ENCODE data around the gene VEZF1. TPM values are rescaled to one million over a fixed set of nuclear protein-coding genes. Genes with fewer than 3 reads are reported as not detected.

VEZF1 gene
- total RNA-seq, 1 experiment from 2014 or later = 50.9 TPM

DNA sequence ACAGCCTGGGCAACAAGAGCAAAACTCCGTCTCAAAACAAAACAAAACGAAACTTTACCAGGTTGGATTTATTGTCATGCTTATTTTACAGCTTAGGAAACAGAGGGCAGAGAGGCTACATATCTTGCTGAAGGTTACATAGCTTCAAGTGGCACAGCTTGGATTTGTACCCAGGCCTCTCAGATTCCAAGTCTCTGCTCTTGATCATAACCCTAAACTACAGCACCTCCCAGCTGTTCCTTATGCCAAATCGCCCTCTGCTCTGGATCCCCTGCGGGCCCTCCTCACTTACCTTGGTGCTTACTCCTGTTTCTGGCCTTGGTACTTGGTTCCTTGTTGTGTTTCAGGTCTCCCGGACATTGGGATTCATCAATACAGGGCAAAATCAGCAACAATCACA, 21.2 kb downstream of the VEZF1 start:
- no peaks in the 10 kb centered on the region for H4K20me1 ChIP-seq (ENCODE audit: insufficient read depth)
- no peaks in the 10 kb centered on the region for H3K4me1 ChIP-seq (replicated peaks; ENCODE audit: insufficient read depth)
- POLR2A ChIA-PET (ENCODE audit: unreplicated experiment) = no interaction called here
- TF ChIP-seq CTCF (conservative IDR thresholded peaks at IDR 0.05) (no peak), EZH2 (IDR thresholded peaks at IDR 0.05; ENCODE audit: low read depth) (no peak)
- DNase-seq = no peak
- no peak overlapping the region for H3K27ac ChIP-seq
- H3K27me3 ChIP-seq (ENCODE audit: insufficient read depth, low read depth) = no peaks in the 10 kb centered on the region
- BruUV-seq (replicated peaks) = no TSS peak
- intact Hi-C loops (cut with micrococcal nuclease; ENCODE audit: unreplicated experiment) = no loop called here
- H3K9me2 ChIP-seq (ENCODE audit: insufficient read depth) = no peaks in the 10 kb centered on the region
- H3F3A ChIP-seq (ENCODE audit: insufficient read depth, low read depth) = peaks cover 15% of the 10 kb centered on the region; the same call in 1 of the 2 replicates
- H3K9me3 ChIP-seq (ENCODE audit: insufficient read depth, low read depth) = no peaks in the 10 kb centered on the region
- no peaks in the 10 kb centered on the region for H3K79me2 ChIP-seq (ENCODE audit: low read depth)
- no peak overlapping the region for H3K4me3 ChIP-seq
- CTCF ChIA-PET = no interaction called here
- H3K4me2 ChIP-seq = no peak overlapping the region
- H2AFZ ChIP-seq = no peak overlapping the region
- H3K36me3 ChIP-seq (ENCODE audit: low read depth) = no peaks in the 10 kb centered on the region

DNA sequence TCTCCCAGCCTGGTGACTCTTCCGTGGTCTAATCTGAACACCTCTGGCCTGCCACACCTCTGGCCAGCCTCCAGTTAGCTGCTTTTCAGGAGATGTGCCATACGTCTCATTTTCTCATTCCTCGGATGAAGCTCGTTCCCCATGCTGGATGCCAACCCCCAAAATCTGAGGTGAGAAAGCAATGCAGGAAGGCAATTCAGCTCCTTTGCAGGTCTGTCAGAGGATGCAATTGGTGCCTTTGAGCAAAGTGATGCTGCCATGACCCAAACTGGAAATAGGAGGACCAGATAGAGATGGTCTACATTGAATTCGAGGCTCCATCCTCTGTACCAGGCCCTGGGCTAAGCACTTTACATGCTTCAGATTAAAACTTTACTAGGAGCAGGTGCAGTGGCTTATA, 21.8 kb downstream of the VEZF1 start:
- Histone ChIP-seq H3K27ac (no peak overlapping the region), H3K36me3 (ENCODE audit: low read depth) (no peaks in the 10 kb centered on the region), H4K20me1 (ENCODE audit: insufficient read depth) (no peaks in the 10 kb centered on the region), H3K4me2 (no peak overlapping the region), H2AFZ (no peak overlapping the region), H3F3A (ENCODE audit: insufficient read depth, low read depth) (peaks cover 8% of the 10 kb centered on the region; the same call in 1 of the 2 replicates), H3K4me3 (no peak overlapping the region), H3K9me2 (ENCODE audit: insufficient read depth) (no peaks in the 10 kb centered on the region), H3K79me2 (ENCODE audit: low read depth) (no peaks in the 10 kb centered on the region), H3K9me3 (ENCODE audit: insufficient read depth, low read depth) (no peaks in the 10 kb centered on the region), H3K4me1 (replicated peaks; ENCODE audit: insufficient read depth) (no peaks in the 10 kb centered on the region), H3K27me3 (ENCODE audit: insufficient read depth, low read depth) (no peaks in the 10 kb centered on the region)
- BruUV-seq (replicated peaks) = no TSS peak
- ChIA-PET POLR2A (ENCODE audit: unreplicated experiment) (no interaction called here), CTCF (no interaction called here)
- DNase-seq = no peak
- TF ChIP-seq EZH2 (IDR thresholded peaks at IDR 0.05; ENCODE audit: low read depth) = no peak
- no peak for TF ChIP-seq CTCF (conservative IDR thresholded peaks at IDR 0.05)
- intact Hi-C loops (cut with micrococcal nuclease; ENCODE audit: unreplicated experiment) = no loop called here

- DNase-seq = no peak
- POLR2A ChIA-PET (ENCODE audit: unreplicated experiment) = no interaction called here
- Histone ChIP-seq H3K27ac (no peak overlapping the region), H3K9me3 (ENCODE audit: insufficient read depth, low read depth) (no peaks in the 10 kb centered on the region), H3F3A (ENCODE audit: insufficient read depth, low read depth) (peaks cover 2% of the 10 kb centered on the region; the same call in 1 of the 2 replicates), H3K79me2 (ENCODE audit: low read depth) (no peaks in the 10 kb centered on the region), H3K4me1 (replicated peaks; ENCODE audit: insufficient read depth) (no peaks in the 10 kb centered on the region), H3K36me3 (ENCODE audit: low read depth) (no peaks in the 10 kb centered on the region), H3K27me3 (ENCODE audit: insufficient read depth, low read depth) (no peaks in the 10 kb centered on the region), H3K4me2 (no peak overlapping the region), H4K20me1 (ENCODE audit: insufficient read depth) (no peaks in the 10 kb centered on the region), H3K9me2 (ENCODE audit: insufficient read depth) (no peaks in the 10 kb centered on the region), H3K4me3 (no peak overlapping the region), H2AFZ (no peak overlapping the region)
- CTCF ChIA-PET = no interaction called here
- intact Hi-C loops (cut with micrococcal nuclease; ENCODE audit: unreplicated experiment) = no loop called here
- BruUV-seq (replicated peaks) = no TSS peak
- TF ChIP-seq EZH2 (IDR thresholded peaks at IDR 0.05; ENCODE audit: low read depth) (no peak), CTCF (conservative IDR thresholded peaks at IDR 0.05) (no peak)
These were observed 22.4 kb downstream of the VEZF1 start for GRCh38 chr17:57965521-57966160.
